Measurements from ENCODE around the gene MINDY4.

MINDY4 gene

GRCh38 chr7:30881448-30881847 lies 110.2 kb downstream of the MINDY4 start:
- DNase-seq: no peak

- no peak for DNase-seq
Observed at GRCh38 chr7:30884881-30885280, 113.7 kb downstream of the MINDY4 start.

GRCh38 chr7:30886608-30887011 lies 115.4 kb downstream of the MINDY4 start:
- DNase-seq: no peak

GRCh38 chr7:30887464-30887872 lies 116.3 kb downstream of the MINDY4 start:
- no peak for DNase-seq

- no peak for DNase-seq
Observed at GRCh38 chr7:30888747-30889146, 117.5 kb downstream of the MINDY4 start.

GRCh38 chr7:30890226-30890625 lies 119.0 kb downstream of the MINDY4 start:
- no peak for DNase-seq

- DNase-seq: no peak
Observed at GRCh38 chr7:30893357-30893756, 122.1 kb downstream of the MINDY4 start.

GRCh38 chr7:30894009-30894408 lies 122.8 kb downstream of the MINDY4 start:
- DNase-seq: no peak

- DNase-seq: no peak
Observed at GRCh38 chr7:30894866-30895605, 123.8 kb downstream of the MINDY4 start.

GRCh38 chr7:30896036-30896435 lies 124.8 kb downstream of the MINDY4 start:
- no peak for DNase-seq

GRCh38 chr7:30896783-30897637 lies 125.8 kb downstream of the MINDY4 start:
- no peak for DNase-seq

GRCh38 chr7:30897770-30898169 lies 126.6 kb downstream of the MINDY4 start:
- no peak for DNase-seq

GRCh38 chr7:30898411-30898810 lies 127.2 kb downstream of the MINDY4 start:
- no peak for DNase-seq

- no peak for DNase-seq
Observed at GRCh38 chr7:30899066-30899465, 127.8 kb downstream of the MINDY4 start.

- no peak for DNase-seq
Observed at GRCh38 chr7:30899630-30900029, 128.4 kb downstream of the MINDY4 start.

GRCh38 chr7:30900053-30900452 lies 128.8 kb downstream of the MINDY4 start:
- DNase-seq: no peak

GRCh38 chr7:30900803-30901362 lies 129.7 kb downstream of the MINDY4 start:
- DNase-seq: no peak

- no peak for DNase-seq
Observed at GRCh38 chr7:30901856-30902255, 130.6 kb downstream of the MINDY4 start.

- DNase-seq: no peak
Observed at GRCh38 chr7:30902466-30902865, 131.2 kb downstream of the MINDY4 start.

- no peak for DNase-seq
Observed at GRCh38 chr7:30903146-30903545, 131.9 kb downstream of the MINDY4 start.

- DNase-seq: no peak
Observed at GRCh38 chr7:30904561-30904960, 133.3 kb downstream of the MINDY4 start.

GRCh38 chr7:30905078-30906012 lies 134.1 kb downstream of the MINDY4 start:
- no peak for DNase-seq

- DNase-seq: no peak
Observed at GRCh38 chr7:30906014-30906413, 134.8 kb downstream of the MINDY4 start.

Measured in CD4-positive, alpha-beta T cell treated with Interleukin-6 for 4 hours (primary cell).